Cardiac septum (tissue), 1 donor: Measurements from ENCODE around the gene KIAA0513. TPM values are rescaled to one million over a fixed set of nuclear protein-coding genes. Genes with fewer than 3 reads are reported as not detected.
"Not testable (repeated sequence)": the region's sequence is repeated elsewhere in the genome, so short reads cannot be mapped to it uniquely, and the experiment has no call there.

Experiments used
- DNase-seq: peaks from one replicate; pipeline ENCODE4 v3.0.0-alpha.2; 2020; ENCODE audit warnings: low spot score
- intact Hi-C: fragments of 100-400 bp; cut with DNase I; formaldehyde crosslinking; loops from one replicate; pipeline ENCODE4 v1.14.0; 2022
- total RNA-seq: library from RNA; stranded (reverse); fragmentation: NEBNext Ultra II Directional; extraction: Animal tissue kit (Norgen Biotek cat#: 25700); gene quantifications from one replicate; pipeline ENCODE4 v1.2.1, GENCODE V29; 2021
- donor health status: DM: no; HTN: no; CAD: no.

The KIAA0513 gene
- total RNA-seq, 1 donor from 2014 or later = 8.3 TPM

GRCh38 chr16:85045077-85045476, 17.5 kb downstream of the KIAA0513 start:
- DNase-seq = no peak
- intact Hi-C loops = no loop called here

- intact Hi-C loops = no loop called here
- DNase-seq = no peak
Measured at GRCh38 chr16:85045641-85046471, 18.3 kb downstream of the KIAA0513 start.

DNA sequence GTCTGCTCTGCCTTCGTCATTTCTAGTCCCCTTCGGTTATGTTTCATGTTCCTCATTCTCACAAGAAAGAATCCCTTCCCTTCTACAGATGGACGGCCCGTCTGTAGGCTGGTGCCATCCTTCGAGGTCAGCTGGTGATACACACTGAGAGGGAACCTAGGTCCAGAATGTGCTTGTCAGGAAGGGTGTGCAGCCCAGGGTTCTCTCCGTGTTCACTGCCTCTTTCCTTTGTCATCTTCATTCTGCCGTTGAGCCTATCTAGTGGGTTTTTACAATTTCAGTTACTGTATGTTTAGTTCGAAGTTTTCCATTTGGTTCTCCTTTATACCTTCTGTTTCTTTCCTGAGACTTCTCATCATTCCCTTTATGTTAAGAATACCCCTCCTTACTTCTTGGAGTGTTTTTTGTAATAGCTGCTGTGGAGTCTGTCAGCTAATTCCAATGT, 18.9 kb downstream of the KIAA0513 start:
- DNase-seq = no peak
- intact Hi-C loops = no loop called here

- intact Hi-C loops = no loop called here
- no peak for DNase-seq
Measured at GRCh38 chr16:85046931-85047866, 19.6 kb downstream of the KIAA0513 start.

- no peak for DNase-seq
- intact Hi-C loops = no loop called here
Measured at GRCh38 chr16:85047867-85048455, 20.4 kb downstream of the KIAA0513 start.

GRCh38 chr16:85048921-85049562, 21.4 kb downstream of the KIAA0513 start:
- intact Hi-C loops = no loop called here
- no peak for DNase-seq

DNA sequence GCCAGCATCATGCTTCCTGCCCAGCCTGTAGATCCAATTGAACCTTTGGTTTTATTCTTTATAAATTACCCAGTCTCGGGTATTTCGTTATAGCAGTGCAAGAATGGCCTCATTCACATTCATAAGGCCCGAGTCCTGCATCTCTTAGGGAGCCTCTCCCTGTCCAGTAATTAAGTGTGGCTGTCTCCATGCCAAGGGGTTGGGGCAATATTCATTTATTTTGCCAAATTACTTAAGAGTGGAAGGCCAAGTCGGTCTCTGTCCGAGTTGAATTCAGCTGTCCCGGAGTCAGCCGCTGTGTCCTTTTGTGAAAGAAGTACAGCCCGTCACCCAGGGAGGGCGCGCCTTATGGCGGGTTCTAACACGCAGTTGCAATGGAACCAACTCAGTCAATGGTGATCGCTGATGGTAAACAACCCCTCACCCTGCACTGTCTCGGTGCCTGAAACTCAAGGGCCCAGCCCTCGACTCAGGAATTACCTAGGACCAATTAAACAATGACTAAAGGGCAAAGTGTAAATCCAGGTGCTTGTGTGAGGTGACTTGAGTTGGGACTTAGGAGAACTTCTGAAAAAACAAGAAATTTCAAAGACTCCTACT, 22.2 kb downstream of the KIAA0513 start:
- no peak for DNase-seq
- intact Hi-C loops = no loop called here

DNA sequence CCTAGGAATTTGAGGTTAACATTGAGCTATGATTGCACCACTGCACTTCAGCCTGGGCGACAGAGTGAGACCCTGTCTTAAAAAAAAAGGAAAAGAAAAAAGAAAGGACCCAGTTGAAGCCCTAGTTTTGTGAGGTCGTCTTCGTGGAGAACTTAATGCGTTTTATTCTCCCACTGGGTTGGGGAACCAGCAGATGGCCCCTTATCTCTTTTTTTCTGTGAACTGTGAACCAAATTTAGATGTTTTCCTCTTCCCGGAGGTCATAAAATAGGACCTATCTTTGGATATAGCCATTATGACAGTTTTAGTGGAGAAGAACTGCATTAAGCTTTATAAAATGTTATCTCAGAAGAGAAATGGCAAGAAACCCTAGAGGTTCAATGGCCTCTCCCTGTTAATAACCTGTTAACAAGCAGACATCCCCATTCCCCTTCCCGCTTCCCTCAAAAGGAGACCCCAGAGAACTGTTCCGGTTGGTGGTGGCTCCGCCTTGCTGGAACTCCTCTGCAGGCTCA, 23.5 kb downstream of the KIAA0513 start:
- intact Hi-C loops = no loop called here
- DNase-seq = no peak

DNA sequence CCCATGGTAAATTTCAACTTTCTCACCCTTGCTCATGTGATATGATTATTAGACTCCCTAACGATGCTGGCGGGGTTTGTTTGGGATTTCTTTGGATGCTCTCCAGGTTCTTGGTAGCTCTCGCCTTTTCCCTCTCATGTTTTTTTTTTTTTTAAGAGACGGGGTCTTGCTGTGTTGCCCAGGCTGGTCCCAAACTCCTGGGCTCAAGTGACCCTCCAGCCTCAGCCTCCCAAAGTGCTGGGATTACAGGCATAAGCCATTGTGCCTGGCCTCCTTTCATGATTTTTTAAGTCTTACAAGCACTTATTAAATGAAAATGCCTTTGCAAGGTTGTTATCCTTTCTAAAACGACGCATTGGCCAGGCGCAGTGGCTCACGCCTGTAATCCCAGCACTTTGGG, 24.1 kb downstream of the KIAA0513 start:
- DNase-seq = no peak
- intact Hi-C loops = no loop called here

DNA sequence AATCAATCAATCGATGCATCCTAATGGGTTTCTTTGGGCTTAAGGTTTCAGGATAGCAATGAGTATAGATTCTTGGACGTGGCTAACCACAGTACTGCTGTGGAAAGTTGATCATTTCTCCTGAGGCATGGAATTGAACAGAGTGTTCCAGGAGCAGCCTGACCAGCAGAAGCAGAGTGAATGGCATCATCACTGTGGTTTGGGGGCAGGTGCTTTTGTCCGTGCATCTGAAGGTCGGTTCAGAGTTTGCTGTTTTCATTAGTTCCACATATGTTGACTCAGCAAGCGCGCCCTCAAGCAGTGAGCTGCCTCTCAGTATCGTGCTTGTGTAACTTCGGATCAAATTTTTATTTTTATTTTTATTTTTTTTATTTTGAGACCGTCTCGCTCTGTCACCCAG, 24.9 kb downstream of the KIAA0513 start:
- no peak for DNase-seq

DNA sequence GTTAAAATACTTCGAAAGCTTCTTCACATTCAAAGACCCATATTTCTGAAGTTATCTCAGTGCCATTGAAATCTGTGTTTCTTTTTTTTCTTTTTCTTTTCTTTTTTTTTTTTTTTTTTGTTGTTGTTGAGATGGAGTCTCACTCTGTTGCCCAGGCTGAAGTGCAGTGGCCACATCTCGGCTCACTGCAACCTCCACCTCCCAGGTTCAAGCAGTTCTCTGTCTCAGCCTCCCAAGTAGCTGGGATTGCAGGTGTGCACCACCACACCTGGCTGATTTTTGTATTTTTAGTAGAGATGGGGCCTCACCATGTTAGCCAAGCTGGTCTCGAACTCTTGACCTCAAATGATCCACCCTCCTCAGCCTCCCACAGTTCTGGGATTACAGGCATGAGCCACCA, 26.7 kb downstream of the KIAA0513 start:
- DNase-seq, intact Hi-C loops: not testable (repeated sequence)

More for the DNA sequence above, 24.9 kb downstream of the KIAA0513 start:
- intact Hi-C loops = no loop called here

GRCh38 chr16:85054948-85055492, 27.4 kb downstream of the KIAA0513 start:
- intact Hi-C loops = no loop called here
- no peak for DNase-seq

- peak; percentile 82 for DNase-seq
- intact Hi-C loops = no loop called here
Measured at GRCh38 chr16:85055493-85056210, 28.1 kb downstream of the KIAA0513 start.

GRCh38 chr16:85056211-85056748, 28.7 kb downstream of the KIAA0513 start:
- intact Hi-C loops = no loop called here
- DNase-seq = no peak

DNA sequence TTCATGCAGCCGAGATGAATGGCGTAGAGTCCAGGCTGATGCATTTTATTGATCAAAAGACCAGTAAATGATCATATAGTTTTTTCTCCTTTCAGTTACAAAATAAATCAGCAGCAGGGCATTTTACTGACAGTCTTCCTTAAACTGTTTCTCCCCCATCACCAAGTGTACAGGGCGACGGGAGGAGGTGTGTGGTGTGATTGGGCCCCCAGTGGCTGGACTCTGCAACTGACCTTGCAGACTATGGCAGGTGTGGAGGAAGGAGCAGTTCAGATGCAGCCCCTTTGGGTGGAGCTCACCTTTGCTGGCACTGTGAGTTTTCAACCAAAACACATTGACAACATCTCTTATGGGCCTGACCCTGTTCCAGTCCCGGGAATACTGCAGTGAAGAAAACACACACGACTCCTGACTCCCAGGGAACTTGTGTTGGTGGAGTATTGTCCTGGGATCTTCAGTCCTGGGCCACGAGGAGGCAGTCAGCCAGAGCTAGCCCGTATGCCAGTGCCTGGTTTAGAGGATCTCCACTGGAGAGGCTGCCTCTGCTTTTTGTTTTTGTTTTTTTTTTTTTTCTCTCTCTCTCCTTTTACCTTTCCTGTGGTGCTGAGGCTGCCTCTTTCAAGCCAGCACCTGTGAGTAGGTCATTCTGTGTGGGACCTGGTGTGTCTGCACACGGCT, 29.8 kb downstream of the KIAA0513 start:
- DNase-seq = no peak
- intact Hi-C loops = no loop called here

- intact Hi-C loops = no loop called here
- no peak for DNase-seq
Measured at GRCh38 chr16:85057948-85058347, 30.4 kb downstream of the KIAA0513 start.

GRCh38 chr16:85058909-85059308, 31.3 kb downstream of the KIAA0513 start:
- no peak for DNase-seq
- intact Hi-C loops = no loop called here
